Suprapubic skin (tissue), 4 donors: ENCODE measurements around the gene USP54. TPM values are rescaled to one million over a fixed set of nuclear protein-coding genes. Genes with fewer than 3 reads are reported as not detected.

Source experiments
- DNase-seq, 2 donors: peaks; one replicate each; pipeline ENCODE4 v3.0.0-alpha.2; 2019; ENCODE audit warnings: low spot score in 2 of 2
- H3K27ac ChIP-seq: fragments of 200-600 bp; sonication (generic); one replicate; pipeline ENCODE4 v1.5.1; 2019
- H3K27me3 ChIP-seq: fragments of 200-600 bp; sonication (generic); one replicate; pipeline ENCODE4 v1.5.1; 2019
- H3K36me3 ChIP-seq: fragments of 200-600 bp; sonication (generic); one replicate; pipeline ENCODE4 v1.5.1; 2019
- H3K4me1 ChIP-seq: fragments of 200-600 bp; sonication (generic); one replicate; pipeline ENCODE4 v1.5.1; 2019
- H3K4me3 ChIP-seq: fragments of 200-600 bp; sonication (generic); one replicate; pipeline ENCODE4 v1.5.1; 2019; ENCODE audit warnings: mild to moderate bottlenecking
- H3K9me3 ChIP-seq: fragments of 200-600 bp; sonication (generic); one replicate; pipeline ENCODE4 v1.5.1; 2019
- EP300 ChIP-seq: sonication (generic); formaldehyde crosslinking; IDR thresholded peaks from one replicate; pipeline ENCODE4 v1.6.1; 2017; ENCODE audit warnings: antibody characterized with exemption
- POLR2A ChIP-seq, 2 donors: fragments of 450-650 bp; IDR thresholded peaks; one replicate each; pipeline ENCODE4 v1.6.1; 2017; ENCODE audit warnings: antibody characterized with exemption in 2 of 2, mild to moderate bottlenecking in 2 of 2, moderate library complexity in 2 of 2
- POLR2AphosphoS5 ChIP-seq, 3 donors: sonication (generic); formaldehyde crosslinking; IDR thresholded peaks; one replicate each; pipeline ENCODE4 v1.6.1; 2017; ENCODE audit warnings: antibody characterized with exemption in 3 of 3
- WGBS: methylation state at CpG from one replicate; pipeline ENCODE4 v1.1.5; 2018; 5-methylcytosine and 5-hydroxymethylcytosine counted together
- total RNA-seq, 4 donors: library from RNA; depleted of rRNA; stranded (reverse); fragments of >200 nt; gene quantifications; one replicate each; pipeline ENCODE4 v1.1.0, GENCODE V29; 2016
- TF ChIP-seq, protein P1 (sequence below), 2 donors: fragments of 200-600 bp in 1 of 2; fragments of 450-650 bp in 1 of 2; sonication (generic) in 1 of 2; IDR thresholded peaks; one replicate each; pipeline ENCODE4 v1.5.1; 2016 to 2019; ENCODE audit warnings: antibody characterized with exemption in 2 of 2, mild to moderate bottlenecking in 1 of 2, moderate library complexity in 1 of 2

Gene USP54
- total RNA-seq, 4 donors from 2014 or later = 52.2 to 110 (median 79.5) TPM

- H3K9me3 ChIP-seq = no peaks in the 10 kb centered on the region
- DNase-seq = no peak
- no peak overlapping the region for H3K27ac ChIP-seq
- no peaks in the 10 kb centered on the region for H3K4me1 ChIP-seq
- H3K36me3 ChIP-seq = peaks cover 43% of the 10 kb centered on the region
- no peaks in the 10 kb centered on the region for H3K27me3 ChIP-seq
- WGBS = 81% methylated on average over 1 of the region's 1 CpG
- TF ChIP-seq POLR2A (IDR thresholded peaks at IDR 0.05) = no peak
- TF ChIP-seq POLR2AphosphoS5 (IDR thresholded peaks at IDR 0.05) = no peak
- TF ChIP-seq EP300 = no peak
- TF ChIP-seq, protein P1, sequence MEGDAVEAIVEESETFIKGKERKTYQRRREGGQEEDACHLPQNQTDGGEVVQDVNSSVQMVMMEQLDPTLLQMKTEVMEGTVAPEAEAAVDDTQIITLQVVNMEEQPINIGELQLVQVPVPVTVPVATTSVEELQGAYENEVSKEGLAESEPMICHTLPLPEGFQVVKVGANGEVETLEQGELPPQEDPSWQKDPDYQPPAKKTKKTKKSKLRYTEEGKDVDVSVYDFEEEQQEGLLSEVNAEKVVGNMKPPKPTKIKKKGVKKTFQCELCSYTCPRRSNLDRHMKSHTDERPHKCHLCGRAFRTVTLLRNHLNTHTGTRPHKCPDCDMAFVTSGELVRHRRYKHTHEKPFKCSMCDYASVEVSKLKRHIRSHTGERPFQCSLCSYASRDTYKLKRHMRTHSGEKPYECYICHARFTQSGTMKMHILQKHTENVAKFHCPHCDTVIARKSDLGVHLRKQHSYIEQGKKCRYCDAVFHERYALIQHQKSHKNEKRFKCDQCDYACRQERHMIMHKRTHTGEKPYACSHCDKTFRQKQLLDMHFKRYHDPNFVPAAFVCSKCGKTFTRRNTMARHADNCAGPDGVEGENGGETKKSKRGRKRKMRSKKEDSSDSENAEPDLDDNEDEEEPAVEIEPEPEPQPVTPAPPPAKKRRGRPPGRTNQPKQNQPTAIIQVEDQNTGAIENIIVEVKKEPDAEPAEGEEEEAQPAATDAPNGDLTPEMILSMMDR (IDR thresholded peaks at IDR 0.05) = no peak
- no peak overlapping the region for H3K4me3 ChIP-seq
Measured at GRCh38 chr10:73448384-73448783, 142.8 kb downstream of the USP54 start.

Other genes with a start within 250 kb of the USP54 start
- 10 to 100 TPM in 1 of 4 donors, 1 to 10 TPM in 3; 2.6 to 12.9 (median 4.3) TPM for gene CFAP70, start 232.5 kb downstream of the USP54 start, total RNA-seq
- 100 to 1,000 TPM in 2 of 4 donors, 10 to 100 TPM in 2; 93.5 to 153 (median 100) TPM for gene ANXA7, start 177.3 kb downstream of the USP54 start, total RNA-seq
- 1 to 10 TPM; 1.9 to 6.4 (median 2.1) TPM for gene MSS51, start 157.8 kb downstream of the USP54 start, total RNA-seq
- gene PPP3CB, start 95.3 kb downstream of the USP54 start, total RNA-seq = 10 to 100 TPM; 24.9 to 45.4 (median 30.5) TPM
- 1 to 10 TPM in 1 of 4 donors, under 1 TPM in 1, not detected in 2; 0.73 to 1.3 TPM for gene MYOZ1, start 50.1 kb upstream of the USP54 start, total RNA-seq
- not detected for gene SYNPO2L, start 64.7 kb upstream of the USP54 start, total RNA-seq
- 10 to 100 TPM in 1 of 4 donors, 1 to 10 TPM in 3; 2.1 to 10.1 (median 5.8) TPM for gene AGAP5, start 106.8 kb upstream of the USP54 start, total RNA-seq
- gene SEC24C, start 153.0 kb upstream of the USP54 start, total RNA-seq = 10 to 100 TPM; 68.8 to 74.4 (median 70.8) TPM
- 10 to 100 TPM; 12.7 to 26.0 (median 22.5) TPM for gene CHCHD1, start 190.7 kb upstream of the USP54 start, total RNA-seq
- gene ZSWIM8, start 194.3 kb upstream of the USP54 start, total RNA-seq = 100 to 1,000 TPM in 3 of 4 donors, 10 to 100 TPM in 1; 86.4 to 203 (median 121) TPM
- 10 to 100 TPM; 27.4 to 56.5 (median 37.6) TPM for gene NDST2, start 220.3 kb upstream of the USP54 start, total RNA-seq